Panc1 (cell line): ENCODE data around the gene CDH23. TPM values are rescaled to one million over a fixed set of nuclear protein-coding genes. Genes with fewer than 3 reads are reported as not detected.

Experiments
- ATAC-seq: fragments of 200-7000 bp; cut with Tn5 transposase; 2 replicates; pipeline ENCODE4 v1.9.1; 2020; ENCODE audit warnings: mild to moderate bottlenecking, moderate library complexity
- BruUV-seq: library from RNA; stranded (reverse); fragments of 400-500 nt; replicated peaks from 2 replicates; lab custom pipeline; 2021; lab: Mats Ljungman, UMichigan
- CTCF ChIA-PET: fragments of 300-600 bp; sonication (Branson Sonifier 250); formaldehyde crosslinking; loops from one replicate; lab custom pipeline; 2022; ENCODE audit warnings: antibody characterized with exemption; lab: Charles Lee
- POLR2A ChIA-PET: fragments of 300-600 bp; sonication (Branson Sonifier 250); formaldehyde crosslinking; loops from one replicate; lab custom pipeline; 2022; ENCODE audit warnings: antibody characterized with exemption; lab: Charles Lee
- DNase-seq: peaks from one replicate; pipeline ENCODE4 v3.0.0-alpha.2; 2010; ENCODE audit warnings: low read depth, low spot score
- H3K27ac ChIP-seq: 2 replicates; pipeline ENCODE4 v1.5.1; 2011; ENCODE audit warnings: mild to moderate bottlenecking, low read length, inconsistent platforms
- H3K27me3 ChIP-seq: fragments of 200-500 bp; sonication (Bioruptor generic); 2 replicates; pipeline ENCODE4 v1.6.0; 2014; ENCODE audit warnings: low read length, inconsistent platforms; ENCODE audit not compliant: control insufficient read depth, insufficient read depth
- H3K36me3 ChIP-seq: fragments of 200-500 bp; sonication (Bioruptor generic); 2 replicates; pipeline ENCODE4 v1.5.1; 2014; ENCODE audit warnings: inconsistent platforms, mild to moderate bottlenecking, low read length, moderate library complexity; ENCODE audit not compliant: control insufficient read depth, insufficient read depth
- H3K4me1 ChIP-seq: 2 replicates; pipeline ENCODE4 v1.5.1; 2011; ENCODE audit warnings: inconsistent platforms, mild to moderate bottlenecking, low read length, moderate library complexity; ENCODE audit not compliant: control insufficient read depth, insufficient read depth
- H3K4me3 ChIP-seq, 2 experiments: 2 replicates each; pipeline ENCODE4 v1.5.1; 2011 to 2012; ENCODE audit warnings: low read depth in 2 of 2, low read length in 2 of 2, mild to moderate bottlenecking in 2 of 2, inconsistent platforms in 1 of 2, moderate library complexity in 1 of 2
- H3K9me3 ChIP-seq: fragments of 200-500 bp; sonication (Bioruptor generic); 2 replicates; pipeline ENCODE4 v1.5.1; 2014; ENCODE audit warnings: low read depth, mild to moderate bottlenecking, inconsistent platforms, low read length, moderate library complexity; ENCODE audit not compliant: control insufficient read depth, insufficient read depth
- POLR2AphosphoS5 ChIP-seq: IDR thresholded peaks from 2 replicates; pipeline ENCODE4 v1.6.1; 2012; ENCODE audit warnings: mild to moderate bottlenecking, low read depth, low read length, moderate library complexity
- SIN3A ChIP-seq: IDR thresholded peaks from 2 replicates; pipeline ENCODE4 v1.6.1; 2012; ENCODE audit warnings: low read depth, mild to moderate bottlenecking, low read length, moderate library complexity, borderline replicate concordance; ENCODE audit not compliant: insufficient read depth
- TCF7L2 ChIP-seq: IDR thresholded peaks from 2 replicates; pipeline ENCODE4 v1.6.1; 2011; ENCODE audit warnings: mild to moderate bottlenecking, low read depth, low read length, inconsistent platforms
- in situ Hi-C: cut with HindIII; loops from 2 replicates; pipeline ENCODE4 v1.10.0; 2016; ENCODE audit warnings: low sequenced_read_pairs, low pct_unique_long_range_greater_than_20kb
- intact Hi-C: fragments of 100-400 bp; cut with micrococcal nuclease; formaldehyde crosslinking; loops from one replicate; pipeline ENCODE4 v1.10.0; 2022; ENCODE audit not compliant: unreplicated experiment
- total RNA-seq: library from RNA; stranded (reverse); gene quantifications from one replicate; pipeline ENCODE4 v1.2.1, GENCODE V29; 2021; ENCODE audit not compliant: unreplicated experiment
- TF ChIP-seq, protein P1 (sequence below), 2 experiments: IDR thresholded peaks; 2 replicates each; pipeline ENCODE4 v1.6.1; 2011 to 2012; ENCODE audit warnings: low read depth in 2 of 2, control low read depth in 1 of 2, low read length in 1 of 2, mild to moderate bottlenecking in 1 of 2, moderate library complexity in 1 of 2; ENCODE audit not compliant: insufficient read depth in 1 of 2
- TF ChIP-seq, protein P2 (sequence below): fragments of 450-650 bp; IDR thresholded peaks from 2 replicates; pipeline ENCODE4 v1.5.1; 2017; ENCODE audit warnings: mild to moderate bottlenecking

Gene CDH23
- total RNA-seq, 1 experiment from 2014 or later, result 2.7 TPM

DNA sequence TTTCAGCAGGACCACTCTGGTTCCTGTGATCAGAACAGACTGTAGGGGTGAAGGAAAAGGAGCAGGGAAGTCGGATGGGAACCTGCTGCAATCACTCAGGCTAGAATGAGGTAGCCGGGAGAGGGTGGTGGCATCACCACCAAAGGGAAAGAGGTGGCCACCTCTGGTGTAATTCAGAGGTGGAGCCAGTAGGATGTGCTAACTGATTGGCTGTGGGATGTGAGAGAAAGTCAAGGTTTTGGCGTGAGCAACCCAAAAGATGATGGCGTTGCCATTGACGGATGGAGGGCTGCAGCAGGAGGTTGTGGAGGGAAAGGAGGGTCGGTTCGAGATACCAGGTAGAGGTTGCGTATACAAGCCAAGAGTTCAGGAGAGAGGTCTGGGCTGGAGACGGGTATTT is 384.0 kb downstream of the CDH23 start:
- H3K9me3 ChIP-seq, result no peaks in the 10 kb centered on the region
- no TSS peak for BruUV-seq
- ATAC-seq (no peak), DNase-seq (no peak)
- no peaks in the 10 kb centered on the region for H3K27me3 ChIP-seq
- ChIA-PET CTCF (no interaction called here), POLR2A (no interaction called here)
- no peak for TF ChIP-seq TCF7L2
- TF ChIP-seq, protein P1, sequence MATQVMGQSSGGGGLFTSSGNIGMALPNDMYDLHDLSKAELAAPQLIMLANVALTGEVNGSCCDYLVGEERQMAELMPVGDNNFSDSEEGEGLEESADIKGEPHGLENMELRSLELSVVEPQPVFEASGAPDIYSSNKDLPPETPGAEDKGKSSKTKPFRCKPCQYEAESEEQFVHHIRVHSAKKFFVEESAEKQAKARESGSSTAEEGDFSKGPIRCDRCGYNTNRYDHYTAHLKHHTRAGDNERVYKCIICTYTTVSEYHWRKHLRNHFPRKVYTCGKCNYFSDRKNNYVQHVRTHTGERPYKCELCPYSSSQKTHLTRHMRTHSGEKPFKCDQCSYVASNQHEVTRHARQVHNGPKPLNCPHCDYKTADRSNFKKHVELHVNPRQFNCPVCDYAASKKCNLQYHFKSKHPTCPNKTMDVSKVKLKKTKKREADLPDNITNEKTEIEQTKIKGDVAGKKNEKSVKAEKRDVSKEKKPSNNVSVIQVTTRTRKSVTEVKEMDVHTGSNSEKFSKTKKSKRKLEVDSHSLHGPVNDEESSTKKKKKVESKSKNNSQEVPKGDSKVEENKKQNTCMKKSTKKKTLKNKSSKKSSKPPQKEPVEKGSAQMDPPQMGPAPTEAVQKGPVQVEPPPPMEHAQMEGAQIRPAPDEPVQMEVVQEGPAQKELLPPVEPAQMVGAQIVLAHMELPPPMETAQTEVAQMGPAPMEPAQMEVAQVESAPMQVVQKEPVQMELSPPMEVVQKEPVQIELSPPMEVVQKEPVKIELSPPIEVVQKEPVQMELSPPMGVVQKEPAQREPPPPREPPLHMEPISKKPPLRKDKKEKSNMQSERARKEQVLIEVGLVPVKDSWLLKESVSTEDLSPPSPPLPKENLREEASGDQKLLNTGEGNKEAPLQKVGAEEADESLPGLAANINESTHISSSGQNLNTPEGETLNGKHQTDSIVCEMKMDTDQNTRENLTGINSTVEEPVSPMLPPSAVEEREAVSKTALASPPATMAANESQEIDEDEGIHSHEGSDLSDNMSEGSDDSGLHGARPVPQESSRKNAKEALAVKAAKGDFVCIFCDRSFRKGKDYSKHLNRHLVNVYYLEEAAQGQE (IDR thresholded peaks at IDR 0.05; ENCODE audit: insufficient read depth in 1 of 2, low read depth in 2 of 2, low read length in 1 of 2), result no peak
- no peak for TF ChIP-seq SIN3A
- TF ChIP-seq, protein P2, sequence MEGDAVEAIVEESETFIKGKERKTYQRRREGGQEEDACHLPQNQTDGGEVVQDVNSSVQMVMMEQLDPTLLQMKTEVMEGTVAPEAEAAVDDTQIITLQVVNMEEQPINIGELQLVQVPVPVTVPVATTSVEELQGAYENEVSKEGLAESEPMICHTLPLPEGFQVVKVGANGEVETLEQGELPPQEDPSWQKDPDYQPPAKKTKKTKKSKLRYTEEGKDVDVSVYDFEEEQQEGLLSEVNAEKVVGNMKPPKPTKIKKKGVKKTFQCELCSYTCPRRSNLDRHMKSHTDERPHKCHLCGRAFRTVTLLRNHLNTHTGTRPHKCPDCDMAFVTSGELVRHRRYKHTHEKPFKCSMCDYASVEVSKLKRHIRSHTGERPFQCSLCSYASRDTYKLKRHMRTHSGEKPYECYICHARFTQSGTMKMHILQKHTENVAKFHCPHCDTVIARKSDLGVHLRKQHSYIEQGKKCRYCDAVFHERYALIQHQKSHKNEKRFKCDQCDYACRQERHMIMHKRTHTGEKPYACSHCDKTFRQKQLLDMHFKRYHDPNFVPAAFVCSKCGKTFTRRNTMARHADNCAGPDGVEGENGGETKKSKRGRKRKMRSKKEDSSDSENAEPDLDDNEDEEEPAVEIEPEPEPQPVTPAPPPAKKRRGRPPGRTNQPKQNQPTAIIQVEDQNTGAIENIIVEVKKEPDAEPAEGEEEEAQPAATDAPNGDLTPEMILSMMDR, result no peak
- TF ChIP-seq POLR2AphosphoS5, result no peak
- no peak overlapping the region for H3K4me3 ChIP-seq
- no peak overlapping the region for H3K27ac ChIP-seq
- in situ Hi-C loops, result no loop called here
- H3K36me3 ChIP-seq, result no peaks in the 10 kb centered on the region
- intact Hi-C loops, result no loop called here
- 0 out of 2 replicates have a peak, but pooled peaks cover 5% of the 10 kb centered on the region for H3K4me1 ChIP-seq

DNA sequence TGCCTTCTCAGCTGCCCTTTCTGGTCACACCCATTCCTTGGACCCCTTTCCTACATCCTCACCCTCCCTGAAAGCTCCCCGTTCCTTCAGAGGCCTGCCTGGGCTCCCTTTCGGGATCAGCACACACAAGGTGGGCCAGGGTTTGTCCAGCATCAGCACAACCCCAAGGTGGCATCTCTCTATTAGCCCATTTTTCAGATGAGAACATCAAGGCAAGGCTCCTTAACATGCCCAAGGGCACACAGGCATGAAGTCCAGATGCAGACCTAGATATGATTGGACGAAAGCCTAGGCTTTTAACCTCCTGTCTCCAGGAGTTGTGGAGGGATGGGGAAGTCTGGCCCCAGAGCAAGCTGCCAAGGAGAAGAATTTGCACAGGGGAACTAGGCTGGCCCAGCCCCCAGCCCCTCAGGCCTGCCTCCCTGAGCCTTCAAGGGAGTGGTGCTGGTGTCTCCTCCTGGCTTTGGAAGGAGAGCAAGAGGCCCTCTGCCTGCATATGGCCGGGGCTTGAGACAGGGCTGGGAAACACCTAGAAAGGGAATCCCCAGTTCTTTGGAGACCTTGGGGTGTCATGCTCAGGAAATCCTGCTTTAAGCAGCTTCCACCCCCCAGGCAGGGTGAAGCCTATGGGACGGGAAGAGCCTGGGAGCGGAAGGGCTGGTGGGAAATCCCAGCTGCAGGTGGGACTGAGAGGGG is 385.6 kb downstream of the CDH23 start:
- in situ Hi-C loops, result no loop called here
- CTCF ChIA-PET, result no interaction called here
- ATAC-seq, result no peak

More for the DNA sequence above, 385.6 kb downstream of the CDH23 start:
- no peak overlapping the region for H3K27ac ChIP-seq
- BruUV-seq, result no TSS peak
- no peak for DNase-seq
- H3K27me3 ChIP-seq, result no peaks in the 10 kb centered on the region
- no peaks in the 10 kb centered on the region for H3K36me3 ChIP-seq
- POLR2A ChIA-PET, result no interaction called here
- H3K4me1 ChIP-seq, result 0 out of 2 replicates have a peak, but pooled peaks cover 5% of the 10 kb centered on the region
- intact Hi-C loops, result no loop called here
- TF ChIP-seq SIN3A, result no peak
- no peak for TF ChIP-seq POLR2AphosphoS5
- TF ChIP-seq, protein P2, result no peak
- TF ChIP-seq TCF7L2, result no peak
- TF ChIP-seq, protein P1 (IDR thresholded peaks at IDR 0.05; ENCODE audit: insufficient read depth in 1 of 2, low read depth in 2 of 2, low read length in 1 of 2), result no peak
- no peaks in the 10 kb centered on the region for H3K9me3 ChIP-seq
- H3K4me3 ChIP-seq, result no peak overlapping the region
